ENCODE data around the gene ATOSA.

ATOSA gene

GRCh38 chr15:52649686-52650085 is 29.5 kb downstream of the ATOSA start:
- DNase-seq, result no peak

GRCh38 chr15:52645916-52646315 is 33.3 kb downstream of the ATOSA start:
- no peak for DNase-seq

- DNase-seq, result no peak
These were observed 36.5 kb downstream of the ATOSA start for GRCh38 chr15:52642386-52643361.

GRCh38 chr15:52636459-52636858 is 42.7 kb downstream of the ATOSA start:
- no peak for DNase-seq

GRCh38 chr15:52635908-52636307 is 43.3 kb downstream of the ATOSA start:
- no peak for DNase-seq

Data from activated naive CD4-positive, alpha-beta T cell treated with Interleukin-2 at 50 U/mL for 16 hours (primary cell).